Duodenal mucosa (tissue), 2 donors: ENCODE data around the gene VTI1A.
A peak's percentile ranks its signal among the peaks of the same experiment; 100 is the strongest.

Experiments
- H3K27ac ChIP-seq: one replicate; pipeline ENCODE4 v1.7.0; 2013; ENCODE audit warnings: low read depth, low read length
- H3K27me3 ChIP-seq, 2 donors: one replicate each; pipeline ENCODE4 v1.7.0; 2013; ENCODE audit warnings: low read length in 2 of 2, control low read depth in 1 of 2; ENCODE audit not compliant: insufficient read depth in 2 of 2, control insufficient read depth in 1 of 2
- H3K36me3 ChIP-seq, 2 donors: one replicate each; pipeline ENCODE4 v1.7.0; 2013; ENCODE audit warnings: low read length in 2 of 2, control low read depth in 1 of 2; ENCODE audit not compliant: insufficient read depth in 2 of 2, control insufficient read depth in 1 of 2
- H3K4me1 ChIP-seq, 2 donors: one replicate each; pipeline ENCODE4 v1.7.0; 2013; ENCODE audit warnings: low read length in 2 of 2, control low read depth in 1 of 2; ENCODE audit not compliant: insufficient read depth in 2 of 2, control insufficient read depth in 1 of 2
- H3K4me3 ChIP-seq, 2 donors: one replicate each; pipeline ENCODE4 v1.7.0; 2013; ENCODE audit warnings: low read length in 2 of 2, low read depth in 1 of 2
- H3K9ac ChIP-seq, 2 donors: one replicate each; pipeline ENCODE4 v1.7.0; 2013; ENCODE audit warnings: low read length in 2 of 2, low read depth in 1 of 2
- H3K9me3 ChIP-seq, 2 donors: one replicate each; pipeline ENCODE4 v1.7.0; 2013; ENCODE audit warnings: low read length in 2 of 2, control low read depth in 1 of 2; ENCODE audit not compliant: control insufficient read depth in 1 of 2

VTI1A gene

GRCh38 chr10:112517451-112517862 lies 70.4 kb downstream of the VTI1A start:
- peaks cover 5 to 23% of the 10 kb centered on the region in 2 donors for H3K4me1 ChIP-seq
- H3K9ac ChIP-seq: no peak overlapping the region
- H3K27ac ChIP-seq: no peak overlapping the region
- no peaks in the 10 kb centered on the region for H3K9me3 ChIP-seq
- H3K4me3 ChIP-seq: no peak overlapping the region
- no peaks in the 10 kb centered on the region for H3K36me3 ChIP-seq
- H3K27me3 ChIP-seq: no peaks in the 10 kb centered on the region

- peaks cover 5 to 23% of the 10 kb centered on the region in 2 donors for H3K4me1 ChIP-seq
- H3K9ac ChIP-seq: no peak overlapping the region
- H3K9me3 ChIP-seq: no peaks in the 10 kb centered on the region
- no peaks in the 10 kb centered on the region for H3K27me3 ChIP-seq
- H3K27ac ChIP-seq: no peak overlapping the region
- no peak overlapping the region for H3K4me3 ChIP-seq
- no peaks in the 10 kb centered on the region for H3K36me3 ChIP-seq
Observed at GRCh38 chr10:112519133-112519761, 72.2 kb downstream of the VTI1A start.

- Histone ChIP-seq H3K4me1 (peaks cover 5 to 23% of the 10 kb centered on the region in 2 donors), H3K9me3 (no peaks in the 10 kb centered on the region), H3K27me3 (no peaks in the 10 kb centered on the region), H3K27ac (no peak overlapping the region), H3K9ac (no peak overlapping the region), H3K4me3 (no peak overlapping the region), H3K36me3 (no peaks in the 10 kb centered on the region)
Observed at GRCh38 chr10:112520914-112521313, 73.9 kb downstream of the VTI1A start.

GRCh38 chr10:112524641-112525040 lies 77.6 kb downstream of the VTI1A start:
- no peaks in the 10 kb centered on the region for H3K36me3 ChIP-seq
- H3K9me3 ChIP-seq: no peaks in the 10 kb centered on the region
- no peaks in the 10 kb centered on the region for H3K27me3 ChIP-seq
- H3K4me3 ChIP-seq: no peak overlapping the region
- H3K4me1 ChIP-seq: peaks cover 1 to 3% of the 10 kb centered on the region in 2 donors
- H3K9ac ChIP-seq: no peak overlapping the region
- no peak overlapping the region for H3K27ac ChIP-seq

GRCh38 chr10:112525200-112525599 lies 78.2 kb downstream of the VTI1A start:
- Histone ChIP-seq H3K36me3 (no peaks in the 10 kb centered on the region), H3K9ac (no peak overlapping the region), H3K4me3 (no peak overlapping the region), H3K4me1 (no peaks in the 10 kb centered on the region), H3K9me3 (no peaks in the 10 kb centered on the region), H3K27ac (no peak overlapping the region), H3K27me3 (no peaks in the 10 kb centered on the region)

GRCh38 chr10:112526139-112526538 lies 79.1 kb downstream of the VTI1A start:
- H3K27ac ChIP-seq: no peak overlapping the region
- H3K9me3 ChIP-seq: no peaks in the 10 kb centered on the region
- H3K9ac ChIP-seq: no peak overlapping the region
- H3K27me3 ChIP-seq: no peaks in the 10 kb centered on the region
- H3K4me3 ChIP-seq: no peak overlapping the region
- no peaks in the 10 kb centered on the region for H3K4me1 ChIP-seq
- peaks cover 0 to 2% of the 10 kb centered on the region in 2 donors for H3K36me3 ChIP-seq

GRCh38 chr10:112526906-112527305 lies 79.9 kb downstream of the VTI1A start:
- no peaks in the 10 kb centered on the region for H3K27me3 ChIP-seq
- H3K4me3 ChIP-seq: no peak overlapping the region
- H3K9ac ChIP-seq: no peak overlapping the region
- H3K27ac ChIP-seq: no peak overlapping the region
- no peaks in the 10 kb centered on the region for H3K9me3 ChIP-seq
- H3K4me1 ChIP-seq: no peaks in the 10 kb centered on the region
- H3K36me3 ChIP-seq: peaks cover 0 to 2% of the 10 kb centered on the region in 2 donors

GRCh38 chr10:112528235-112528634 lies 81.2 kb downstream of the VTI1A start:
- peaks cover 0 to 2% of the 10 kb centered on the region in 2 donors for H3K36me3 ChIP-seq

GRCh38 chr10:112531421-112531820 lies 84.4 kb downstream of the VTI1A start:
- H3K36me3 ChIP-seq: peaks cover 0 to 2% of the 10 kb centered on the region in 2 donors
- peak overlapping the region in 1 of 2 donors; percentile 10 for H3K9ac ChIP-seq
- no peak overlapping the region for H3K27ac ChIP-seq
- no peaks in the 10 kb centered on the region for H3K9me3 ChIP-seq
- H3K27me3 ChIP-seq: no peaks in the 10 kb centered on the region
- peak overlapping the region in 1 of 2 donors; percentile 45 for H3K4me3 ChIP-seq
- peaks cover 0 to 7% of the 10 kb centered on the region in 2 donors for H3K4me1 ChIP-seq

More at GRCh38 chr10:112528235-112528634, 81.2 kb downstream of the VTI1A start:
- Histone ChIP-seq H3K27ac (no peak overlapping the region), H3K4me3 (no peak overlapping the region), H3K9me3 (no peaks in the 10 kb centered on the region), H3K9ac (no peak overlapping the region), H3K4me1 (no peaks in the 10 kb centered on the region), H3K27me3 (no peaks in the 10 kb centered on the region)

GRCh38 chr10:112532189-112532588 lies 85.2 kb downstream of the VTI1A start:
- H3K27me3 ChIP-seq: no peaks in the 10 kb centered on the region
- peak overlapping the region; percentile 29 to 45 for H3K4me3 ChIP-seq
- peaks cover 0 to 2% of the 10 kb centered on the region in 2 donors for H3K36me3 ChIP-seq
- H3K9me3 ChIP-seq: no peaks in the 10 kb centered on the region
- H3K4me1 ChIP-seq: peaks cover 0 to 7% of the 10 kb centered on the region in 2 donors
- H3K27ac ChIP-seq: no peak overlapping the region
- peak overlapping the region in 1 of 2 donors; percentile 10 for H3K9ac ChIP-seq
